OCI-M2 (cell line): ENCODE data around the gene WWOX.
"Not testable (repeated sequence)": the region's sequence is repeated elsewhere in the genome, so short reads cannot be mapped to it uniquely, and the experiment has no call there.

Experiments
- DNase-seq: peaks from one replicate; lab custom pipeline; 2025; ENCODE audit not compliant: unreplicated experiment; lab: John Stamatoyannopoulos, UW

WWOX gene

GRCh38 chr16:79021991-79022630 is 922.7 kb downstream of the WWOX start:
- no peak for DNase-seq

GRCh38 chr16:79026117-79026516 is 926.7 kb downstream of the WWOX start:
- DNase-seq: no peak

DNA sequence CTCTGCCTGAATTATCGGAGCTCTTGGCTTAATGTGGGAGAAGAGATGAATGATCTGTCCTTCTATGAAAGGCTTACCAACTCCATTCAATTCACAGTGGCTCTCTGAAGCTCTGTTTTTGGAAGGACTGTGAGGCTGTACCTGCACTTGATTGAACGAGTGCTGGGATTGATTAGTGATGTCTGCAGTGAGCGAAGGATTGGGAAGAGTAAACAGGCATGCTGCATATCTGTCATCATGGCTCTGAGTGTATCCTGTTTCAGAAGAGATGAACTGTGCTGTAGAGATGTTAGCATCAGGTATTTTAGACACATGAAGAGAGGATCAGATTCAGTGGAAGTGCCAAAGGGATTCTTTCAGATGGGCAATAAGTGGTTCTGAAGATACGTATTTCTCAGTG is 937.1 kb downstream of the WWOX start:
- DNase-seq: no peak

- DNase-seq: no peak
Observed at GRCh38 chr16:79037521-79038373, 938.3 kb downstream of the WWOX start.

DNA sequence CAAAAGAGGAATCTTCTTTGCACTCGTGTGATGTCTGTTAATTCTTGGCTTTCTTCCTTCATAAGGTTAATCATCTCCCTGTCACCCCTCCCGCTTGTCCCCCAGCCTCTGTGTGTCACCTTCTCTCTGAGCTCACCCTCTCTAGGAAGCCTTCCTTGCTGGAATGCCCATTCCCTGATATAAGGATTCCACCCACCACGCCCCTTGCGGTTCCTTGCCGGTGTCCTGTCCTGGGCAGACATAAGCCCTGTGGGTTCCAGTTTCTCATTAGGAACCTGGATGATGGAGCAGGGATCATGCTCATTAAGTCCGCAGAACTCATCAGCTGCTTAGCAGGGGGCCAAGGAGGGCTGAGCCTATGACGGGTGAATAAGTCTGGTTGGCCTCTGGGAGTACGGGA is 941.8 kb downstream of the WWOX start:
- DNase-seq: no peak

DNA sequence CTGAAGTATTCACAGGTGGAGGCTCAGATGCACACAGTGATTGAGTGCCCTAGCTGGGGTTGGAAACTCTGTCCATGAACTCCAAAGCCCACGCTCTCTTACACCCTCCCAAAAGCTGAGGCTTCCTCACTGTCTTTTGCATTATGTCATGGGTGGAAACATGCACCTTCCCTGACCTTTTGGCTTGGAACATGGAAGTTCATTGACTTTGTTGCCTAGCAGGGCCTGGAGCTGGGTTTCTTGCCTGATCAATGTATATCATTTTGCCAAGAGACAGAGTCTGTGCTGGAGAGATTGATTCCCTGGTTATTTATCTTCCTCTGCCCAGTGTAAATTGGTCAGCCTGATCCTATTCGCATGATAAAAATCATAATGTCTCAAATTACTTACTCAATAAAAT is 942.7 kb downstream of the WWOX start:
- DNase-seq: no peak

DNA sequence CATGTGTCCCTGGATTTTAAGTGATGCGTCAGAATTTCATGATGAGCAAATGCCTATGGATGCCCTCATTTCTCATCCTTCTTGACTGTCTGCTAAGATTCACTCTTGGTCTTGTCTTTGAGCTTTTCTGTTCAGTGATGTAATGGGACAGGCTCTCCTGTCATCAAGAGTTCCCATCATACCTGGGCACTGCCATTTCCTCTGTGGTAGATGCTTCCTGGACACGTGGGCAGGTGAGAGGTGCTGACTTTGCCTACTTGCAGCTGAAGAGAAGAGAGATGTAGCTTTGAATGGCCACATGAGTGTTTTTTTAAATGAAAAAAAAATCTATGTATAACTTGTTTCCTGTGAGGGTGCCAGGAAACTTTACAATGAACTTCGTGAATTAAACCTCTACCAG is 943.4 kb downstream of the WWOX start:
- DNase-seq: no peak

- no peak for DNase-seq
Observed at GRCh38 chr16:79045191-79045590, 945.7 kb downstream of the WWOX start.

GRCh38 chr16:79047337-79047736 is 947.9 kb downstream of the WWOX start:
- no peak for DNase-seq

DNA sequence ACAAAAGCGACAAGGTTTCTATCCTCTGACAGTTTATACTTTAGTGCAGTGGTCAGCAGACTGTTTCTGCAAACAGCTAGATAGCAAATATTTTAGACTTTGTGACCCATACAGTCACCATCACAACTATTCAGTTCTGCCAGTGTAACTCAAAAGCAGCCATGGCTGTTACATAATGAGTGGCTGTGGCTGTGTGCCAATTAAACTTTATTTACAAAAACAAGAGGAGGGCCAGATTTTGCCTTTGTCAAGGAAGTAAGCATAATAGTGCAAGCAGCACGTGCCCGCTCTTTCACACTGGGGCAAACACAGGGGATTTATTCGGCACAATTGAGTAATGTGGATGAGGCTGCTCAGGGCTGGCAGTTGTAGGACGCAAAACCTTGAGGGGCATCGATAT is 949.6 kb downstream of the WWOX start:
- DNase-seq: no peak

- DNase-seq: no peak
Observed at GRCh38 chr16:79050063-79050462, 950.6 kb downstream of the WWOX start.

DNA sequence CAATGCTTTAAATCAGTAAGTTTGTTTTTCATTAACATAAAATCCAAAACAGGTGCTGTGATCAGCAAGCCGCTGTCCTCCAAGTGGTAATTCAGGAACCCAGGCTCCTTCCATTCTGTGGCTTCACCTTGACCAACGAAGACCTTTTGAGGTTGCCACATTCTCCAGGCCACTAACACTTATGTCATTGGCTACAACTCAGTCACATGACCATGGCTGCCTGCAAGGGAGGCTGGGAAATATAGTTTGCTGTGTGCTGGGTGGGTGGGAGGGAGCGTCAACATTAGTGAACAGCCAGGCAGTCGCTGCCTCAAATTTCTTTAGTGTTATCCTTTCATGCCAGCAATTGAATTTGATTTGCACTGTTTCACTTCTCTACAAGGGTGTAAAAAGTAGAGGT is 951.9 kb downstream of the WWOX start:
- DNase-seq: no peak

DNA sequence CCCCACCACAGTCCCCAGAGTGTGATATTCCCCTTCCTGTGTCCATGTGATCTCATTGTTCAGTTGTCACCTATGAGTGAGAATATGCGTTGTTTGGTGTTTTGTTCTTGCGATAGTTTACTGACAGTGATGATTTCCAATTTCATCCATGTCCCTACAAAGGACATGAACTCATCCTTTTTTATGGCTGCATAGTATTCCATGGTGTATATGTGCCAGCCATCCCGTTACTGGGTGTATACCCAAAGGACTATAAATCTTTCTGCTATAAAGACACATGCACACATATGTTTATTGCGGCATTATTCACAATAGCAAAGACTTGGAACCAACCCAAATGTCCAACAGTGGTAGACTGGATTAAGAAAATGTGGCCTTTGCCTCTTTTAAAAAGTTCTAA is 952.7 kb downstream of the WWOX start:
- DNase-seq: not testable (repeated sequence)

DNA sequence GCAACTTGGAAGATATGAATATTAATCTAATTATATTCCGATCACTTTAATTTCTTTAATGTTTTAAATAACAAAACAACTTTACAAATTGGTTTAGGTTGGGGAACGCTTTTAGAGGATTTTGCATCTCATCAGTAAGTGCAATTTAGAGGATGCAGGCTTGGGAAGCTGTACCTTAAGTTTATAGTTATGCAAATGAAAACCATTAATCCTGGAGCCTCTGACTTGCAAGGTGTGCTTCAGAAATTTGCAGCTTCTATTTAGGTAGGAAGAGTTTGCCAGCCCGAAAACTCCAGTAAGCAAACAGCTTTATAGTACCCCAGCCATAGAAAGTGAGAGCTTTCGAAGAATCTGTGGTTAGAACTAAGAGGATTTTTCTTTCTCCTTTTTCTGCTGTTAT is 954.1 kb downstream of the WWOX start:
- DNase-seq: no peak

- DNase-seq: no peak
Observed at GRCh38 chr16:79054211-79054984, 954.9 kb downstream of the WWOX start.

DNA sequence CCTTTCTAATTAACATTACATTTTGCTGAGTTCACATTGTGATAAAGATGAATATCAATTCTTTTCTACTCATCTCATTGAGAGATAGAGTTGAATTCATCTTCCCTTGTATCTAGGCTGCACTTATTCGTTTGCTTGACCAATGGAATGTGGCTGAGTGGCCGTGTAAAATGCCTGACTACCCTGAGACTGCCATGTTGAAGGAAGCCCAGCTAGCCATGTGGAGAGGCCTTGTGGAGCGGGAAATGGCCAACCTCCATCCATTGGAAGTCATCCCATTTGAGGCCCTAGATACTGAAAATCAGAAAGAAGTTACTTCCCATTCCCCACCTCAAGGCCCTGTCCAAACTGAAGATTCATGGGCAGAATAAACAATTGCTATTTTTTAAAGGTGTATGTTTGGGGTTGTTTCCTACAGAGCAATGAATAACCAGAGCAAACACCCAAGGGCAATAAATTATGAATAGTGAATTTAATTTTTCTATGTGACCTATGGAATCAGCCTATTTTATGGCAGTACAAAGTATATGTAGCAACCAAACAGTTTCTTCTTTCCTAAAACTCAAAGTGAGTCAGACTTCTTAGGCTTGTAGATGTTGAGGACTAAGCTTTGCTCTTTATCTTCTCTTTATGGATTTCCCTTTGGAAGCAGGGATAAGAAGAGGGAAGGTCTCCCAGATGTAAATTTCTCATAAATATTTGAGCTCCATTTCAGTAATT is 956.0 kb downstream of the WWOX start:
- no peak for DNase-seq

GRCh38 chr16:79061181-79061580 is 961.7 kb downstream of the WWOX start:
- no peak for DNase-seq

- no peak for DNase-seq
Observed at GRCh38 chr16:79062336-79062735, 962.9 kb downstream of the WWOX start.

- DNase-seq: no peak
Observed at GRCh38 chr16:79062821-79063220, 963.4 kb downstream of the WWOX start.

DNA sequence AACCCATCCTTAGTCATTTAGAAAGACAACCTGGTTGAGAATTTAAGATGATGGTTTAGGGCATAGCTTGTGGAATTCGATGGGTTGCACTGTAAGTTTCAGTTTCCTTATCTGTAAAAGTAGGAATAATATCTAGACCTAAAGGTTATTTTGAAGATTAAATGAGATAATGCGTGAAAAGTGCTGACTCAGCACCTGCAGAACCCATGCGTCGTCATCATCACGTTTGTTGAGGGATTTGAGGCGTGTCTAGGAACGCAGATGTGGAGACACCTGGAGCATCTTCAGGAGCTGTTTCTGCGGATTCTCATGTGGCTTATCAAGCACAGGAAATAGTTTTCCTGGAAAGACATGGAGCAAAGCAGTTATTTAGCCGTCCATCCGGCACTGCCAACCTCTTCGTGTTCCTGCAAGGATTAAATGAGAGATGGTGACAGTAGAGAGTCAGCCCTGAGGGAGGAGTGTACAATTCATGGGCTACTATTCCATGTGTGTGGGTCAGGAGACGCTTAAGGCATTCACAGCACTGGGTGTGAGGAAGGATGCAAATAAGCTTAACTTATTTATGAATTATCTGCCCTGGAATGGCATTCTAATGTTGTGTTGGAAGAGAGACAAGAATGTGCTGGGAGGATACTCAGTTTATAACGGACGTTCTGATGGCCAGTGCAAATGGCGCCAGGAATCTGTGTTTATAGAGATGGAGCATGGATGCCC is 965.0 kb downstream of the WWOX start:
- DNase-seq: no peak

DNA sequence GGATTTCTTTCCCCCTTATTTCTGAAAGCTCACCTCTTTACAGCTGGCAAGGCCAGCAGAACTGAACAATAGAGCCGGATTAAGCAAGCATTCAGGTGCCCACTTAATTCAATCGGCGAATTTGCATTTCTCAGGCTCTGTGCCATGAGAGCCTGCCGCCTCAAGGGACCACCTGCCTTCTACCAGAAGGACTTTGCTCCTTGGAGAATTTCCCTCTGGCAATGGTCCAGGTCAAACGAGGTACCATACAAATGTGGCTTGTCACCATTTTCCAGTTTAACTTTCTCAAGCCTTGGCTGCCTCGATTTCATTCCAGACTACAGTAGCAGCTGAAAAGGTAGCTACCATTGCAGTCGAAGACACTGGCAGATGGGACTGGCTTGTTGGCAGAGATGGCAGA is 967.1 kb downstream of the WWOX start:
- DNase-seq: no peak
